ENCODE measurements around the gene TPD52L1.

GRCh38 chr6:125157725-125158124 is 4.2 kb downstream of the TPD52L1 start:
- TF ChIP-seq CTCF (IDR thresholded peaks at IDR 0.05) (no peak), ZFX (IDR thresholded peaks at IDR 0.05; ENCODE audit: borderline replicate concordance) (no peak)

Measured in 22Rv1 (cell line).